ENCODE measurements around the gene F11R. TPM values are rescaled to one million over a fixed set of nuclear protein-coding genes. Genes with fewer than 3 reads are reported as not detected.

Gene F11R
- total RNA-seq, 1 experiment from 2014 or later: 69.2 TPM

DNA sequence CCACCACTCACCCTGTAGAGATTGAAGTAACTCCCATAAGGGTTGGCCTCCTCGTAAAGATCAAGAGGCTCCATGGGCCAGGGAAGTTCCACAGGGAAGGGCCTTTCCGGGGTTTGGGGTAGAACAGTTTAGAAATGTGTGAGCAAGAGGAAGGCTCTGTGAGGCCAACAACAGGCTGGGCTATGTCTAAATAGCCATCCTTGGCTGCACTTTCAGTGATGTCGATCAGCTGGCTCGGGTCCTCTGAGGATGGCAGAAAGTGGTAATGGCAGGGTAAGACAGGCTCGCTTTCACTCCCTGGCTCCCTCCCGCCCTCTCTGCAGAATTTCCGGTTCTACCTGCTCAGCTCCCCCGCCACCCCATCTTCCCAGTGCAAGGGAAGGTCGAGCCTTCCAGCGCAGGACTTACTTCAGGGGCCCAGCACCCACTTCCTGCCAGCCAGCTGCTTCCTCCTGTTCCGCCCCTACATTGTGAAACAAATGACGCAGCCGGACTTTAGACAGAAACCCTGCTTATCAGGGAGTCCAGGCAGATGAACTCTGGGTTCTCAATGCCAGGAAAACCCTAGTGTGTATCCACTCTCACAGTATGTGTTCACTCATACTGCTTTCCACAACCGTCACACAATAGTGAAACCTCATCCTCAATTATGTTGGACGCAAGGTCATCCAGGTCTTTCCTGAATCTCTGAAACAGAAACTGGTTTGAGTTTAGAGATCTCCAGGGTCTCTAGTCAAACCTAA, 7.3 kb downstream of the F11R start:
- peak; percentile 70 for ATAC-seq
- Histone ChIP-seq H3F3A (ENCODE audit: low read length, unreplicated experiment) (no peaks in the 10 kb centered on the region), H3K9ac (ENCODE audit: low read length) (no peak overlapping the region), H3K36me3 (ENCODE audit: low read depth, low read length) (no peaks in the 10 kb centered on the region; the same call in 1 of the 2 replicates), H3K27ac (ENCODE audit: low read length) (peak overlapping the region; percentile 69), H4K20me1 (ENCODE audit: low read length) (peaks cover 40% of the 10 kb centered on the region), H2AFZ (ENCODE audit: low read length) (no peak overlapping the region), H3K4me2 (ENCODE audit: low read length) (peak overlapping the region; percentile 71), H3K4me3 (ENCODE audit: low read length) (peak overlapping the region; percentile 33), H3K9me3 (ENCODE audit: low read length) (no peaks in the 10 kb centered on the region), H3K27me3 (ENCODE audit: low read length) (no peaks in the 10 kb centered on the region), H3K9me2 (replicated peaks; ENCODE audit: low read length) (no peaks in the 10 kb centered on the region), H3K4me1 (ENCODE audit: insufficient read depth, low read length) (peaks cover 36% of the 10 kb centered on the region), H3K79me2 (ENCODE audit: low read length) (peaks cover 90% of the 10 kb centered on the region)
- peak; percentile 65 for DNase-seq
- no TSS peak for BruUV-seq (replicated peaks)
- TF ChIP-seq, protein P1, sequence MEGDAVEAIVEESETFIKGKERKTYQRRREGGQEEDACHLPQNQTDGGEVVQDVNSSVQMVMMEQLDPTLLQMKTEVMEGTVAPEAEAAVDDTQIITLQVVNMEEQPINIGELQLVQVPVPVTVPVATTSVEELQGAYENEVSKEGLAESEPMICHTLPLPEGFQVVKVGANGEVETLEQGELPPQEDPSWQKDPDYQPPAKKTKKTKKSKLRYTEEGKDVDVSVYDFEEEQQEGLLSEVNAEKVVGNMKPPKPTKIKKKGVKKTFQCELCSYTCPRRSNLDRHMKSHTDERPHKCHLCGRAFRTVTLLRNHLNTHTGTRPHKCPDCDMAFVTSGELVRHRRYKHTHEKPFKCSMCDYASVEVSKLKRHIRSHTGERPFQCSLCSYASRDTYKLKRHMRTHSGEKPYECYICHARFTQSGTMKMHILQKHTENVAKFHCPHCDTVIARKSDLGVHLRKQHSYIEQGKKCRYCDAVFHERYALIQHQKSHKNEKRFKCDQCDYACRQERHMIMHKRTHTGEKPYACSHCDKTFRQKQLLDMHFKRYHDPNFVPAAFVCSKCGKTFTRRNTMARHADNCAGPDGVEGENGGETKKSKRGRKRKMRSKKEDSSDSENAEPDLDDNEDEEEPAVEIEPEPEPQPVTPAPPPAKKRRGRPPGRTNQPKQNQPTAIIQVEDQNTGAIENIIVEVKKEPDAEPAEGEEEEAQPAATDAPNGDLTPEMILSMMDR (conservative IDR thresholded peaks at IDR 0.05; ENCODE audit: low read depth, low read length): no peak
- TF ChIP-seq EZH2 (IDR thresholded peaks at IDR 0.05; ENCODE audit: low read length, unreplicated experiment) (no peak), EZH2phosphoT487 (IDR thresholded peaks at IDR 0.05; ENCODE audit: borderline replicate concordance, low read length) (no peak)
- ChIA-PET POLR2A (ENCODE audit: unreplicated experiment) (no interaction called here), CTCF (no interaction called here)
- intact Hi-C loops (cut with micrococcal nuclease): no loop called here

DNA sequence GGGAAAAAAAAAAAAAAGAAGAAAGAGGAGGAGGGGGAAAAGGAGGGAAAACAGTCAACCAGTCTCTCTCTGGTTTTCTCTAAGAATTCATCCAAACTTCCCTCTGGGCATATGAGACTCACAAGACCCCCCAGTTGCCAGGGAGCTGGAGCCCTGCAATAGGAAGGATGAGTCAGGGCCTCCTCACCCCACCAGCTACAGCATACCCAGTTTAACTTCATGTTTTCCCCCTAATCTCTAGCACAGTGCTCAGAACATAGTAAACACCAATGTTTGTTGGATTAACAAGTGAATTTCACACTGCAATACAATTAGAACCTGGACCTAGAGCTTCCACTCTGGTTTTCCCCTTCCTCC, 7.8 kb downstream of the F11R start:
- peak overlapping the region; percentile 71 for H3K4me2 ChIP-seq (ENCODE audit: low read length)
- no TSS peak for BruUV-seq (replicated peaks)
- H2AFZ ChIP-seq (ENCODE audit: low read length): no peak overlapping the region
- no peak overlapping the region for H3K9ac ChIP-seq (ENCODE audit: low read length)
- H4K20me1 ChIP-seq (ENCODE audit: low read length): peaks cover 38% of the 10 kb centered on the region
- ChIA-PET CTCF (no interaction called here), POLR2A (ENCODE audit: unreplicated experiment) (no interaction called here)
- intact Hi-C loops (cut with micrococcal nuclease): no loop called here
- ATAC-seq (peak; percentile 17), DNase-seq (peak; percentile 29)
- peak overlapping the region; percentile 69 for H3K27ac ChIP-seq (ENCODE audit: low read length)
- H3K9me3 ChIP-seq (ENCODE audit: low read length): no peaks in the 10 kb centered on the region
- no peaks in the 10 kb centered on the region for H3F3A ChIP-seq (ENCODE audit: low read length, unreplicated experiment)
- no peak for TF ChIP-seq EZH2phosphoT487 (IDR thresholded peaks at IDR 0.05; ENCODE audit: borderline replicate concordance, low read length)
- no peak for TF ChIP-seq EZH2 (IDR thresholded peaks at IDR 0.05; ENCODE audit: low read length, unreplicated experiment)
- TF ChIP-seq, protein P1 (conservative IDR thresholded peaks at IDR 0.05; ENCODE audit: low read depth, low read length): no peak
- H3K9me2 ChIP-seq (replicated peaks; ENCODE audit: low read length): no peaks in the 10 kb centered on the region
- H3K27me3 ChIP-seq (ENCODE audit: low read length): no peaks in the 10 kb centered on the region
- H3K36me3 ChIP-seq (ENCODE audit: low read depth, low read length): peaks cover 3% of the 10 kb centered on the region; the same call in 1 of the 2 replicates
- peaks cover 30% of the 10 kb centered on the region for H3K4me1 ChIP-seq (ENCODE audit: insufficient read depth, low read length)
- H3K4me3 ChIP-seq (ENCODE audit: low read length): no peak overlapping the region
- H3K79me2 ChIP-seq (ENCODE audit: low read length): peaks cover 90% of the 10 kb centered on the region

DNA sequence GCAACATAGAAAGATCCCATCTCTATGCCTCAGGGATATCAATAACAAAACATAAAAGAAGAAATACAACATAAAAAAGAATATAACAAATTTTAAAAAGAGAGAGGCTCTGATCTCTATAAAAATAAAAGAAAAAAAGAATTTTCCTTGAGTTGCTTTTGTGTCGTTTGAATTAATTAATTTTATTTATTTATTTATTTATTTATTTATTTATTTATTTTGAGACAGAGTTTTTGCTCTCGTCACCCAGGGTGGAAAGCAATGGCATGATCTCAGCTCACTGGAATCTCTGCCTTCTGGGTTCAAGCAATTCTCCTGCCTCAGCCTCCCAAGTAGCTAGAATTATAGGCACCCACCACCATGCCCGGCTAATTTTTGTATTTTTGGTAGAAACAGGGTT, 8.5 kb downstream of the F11R start:
- CTCF ChIA-PET: interaction anchor here (0.6 kb wide), 1 partner anchor 20 kb away, joined by 3 read pairs; no protein-coding TSS in a partner anchor
- DNase-seq (no peak), ATAC-seq (no peak)
- no peaks in the 10 kb centered on the region for H3K9me2 ChIP-seq (replicated peaks; ENCODE audit: low read length)
- H3K4me3 ChIP-seq (ENCODE audit: low read length): no peak overlapping the region
- H3K4me2 ChIP-seq (ENCODE audit: low read length): no peak overlapping the region
- POLR2A ChIA-PET (ENCODE audit: unreplicated experiment): no interaction called here
- peaks cover 24% of the 10 kb centered on the region for H3K4me1 ChIP-seq (ENCODE audit: insufficient read depth, low read length)
- H4K20me1 ChIP-seq (ENCODE audit: low read length): peaks cover 39% of the 10 kb centered on the region
- intact Hi-C loops (cut with micrococcal nuclease): no loop called here
- TF ChIP-seq, protein P1 (conservative IDR thresholded peaks at IDR 0.05; ENCODE audit: low read depth, low read length): no peak
- TF ChIP-seq EZH2phosphoT487 (IDR thresholded peaks at IDR 0.05; ENCODE audit: borderline replicate concordance, low read length) (no peak), EZH2 (IDR thresholded peaks at IDR 0.05; ENCODE audit: low read length, unreplicated experiment) (no peak)
- H3F3A ChIP-seq (ENCODE audit: low read length, unreplicated experiment): no peaks in the 10 kb centered on the region
- peaks cover 90% of the 10 kb centered on the region for H3K79me2 ChIP-seq (ENCODE audit: low read length)
- no peak overlapping the region for H3K27ac ChIP-seq (ENCODE audit: low read length)
- H3K9me3 ChIP-seq (ENCODE audit: low read length): no peaks in the 10 kb centered on the region
- peaks cover 3% of the 10 kb centered on the region; the same call in 1 of the 2 replicates for H3K36me3 ChIP-seq (ENCODE audit: low read depth, low read length)
- H3K27me3 ChIP-seq (ENCODE audit: low read length): no peaks in the 10 kb centered on the region
- no peak overlapping the region for H2AFZ ChIP-seq (ENCODE audit: low read length)
- no TSS peak for BruUV-seq (replicated peaks)
- no peak overlapping the region for H3K9ac ChIP-seq (ENCODE audit: low read length)
